ENCODE measurements around the gene BRIP1. TPM values are rescaled to one million over a fixed set of nuclear protein-coding genes. Genes with fewer than 3 reads are reported as not detected.

The BRIP1 gene
- total RNA-seq, 1 donor from 2014 or later = 66.4 TPM

DNA sequence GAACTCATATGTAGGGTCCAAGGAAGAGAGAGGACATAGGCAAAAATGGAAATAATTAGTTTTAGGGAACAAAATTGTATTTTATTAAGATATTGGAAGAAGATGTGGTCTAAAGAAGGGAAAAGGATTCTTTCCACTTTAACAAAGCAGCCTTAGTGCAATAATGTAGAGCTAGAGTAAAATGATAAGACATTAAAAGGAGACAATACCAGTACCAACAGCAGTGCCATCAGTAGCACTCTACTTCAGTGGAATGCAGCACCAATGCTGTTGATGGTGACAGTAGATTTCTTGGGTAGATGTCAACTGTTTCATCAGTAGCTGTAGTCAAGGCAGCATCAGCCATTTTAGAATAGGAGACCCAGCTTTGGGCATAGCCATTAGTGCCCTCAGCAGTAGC lies 124.3 kb downstream of the BRIP1 start:
- Histone ChIP-seq H3K9ac (no peak overlapping the region), H3K9me3 (ENCODE audit: low read depth) (no peaks in the 10 kb centered on the region), H3K27me3 (no peaks in the 10 kb centered on the region), H3F3A (ENCODE audit: low read depth) (no peaks in the 10 kb centered on the region), H3K4me2 (no peak overlapping the region), H3K4me1 (no peaks in the 10 kb centered on the region), H3K79me2 (ENCODE audit: low read depth) (no peaks in the 10 kb centered on the region), H3K36me3 (peaks cover 52% of the 10 kb centered on the region), H3K27ac (no peak overlapping the region), H2AFZ (replicated peaks) (no peak overlapping the region), H3K4me3 (no peak overlapping the region), H4K20me1 (ENCODE audit: low read depth) (no peaks in the 10 kb centered on the region)
- Mint-ChIP-seq H3K4me3 (no peak overlapping the region), H3K4me1 (no peaks in the 10 kb centered on the region), H3K36me3 (peaks cover 51% of the 10 kb centered on the region), H3K27ac (no peak overlapping the region), H3K27me3 (ENCODE audit: insufficient read depth, low read depth) (peaks cover 2% of the 10 kb centered on the region), H3K9me3 (peaks cover 18% of the 10 kb centered on the region)
- no peak for DNase-seq (ENCODE audit: low spot score)
- TF ChIP-seq, protein P1, sequence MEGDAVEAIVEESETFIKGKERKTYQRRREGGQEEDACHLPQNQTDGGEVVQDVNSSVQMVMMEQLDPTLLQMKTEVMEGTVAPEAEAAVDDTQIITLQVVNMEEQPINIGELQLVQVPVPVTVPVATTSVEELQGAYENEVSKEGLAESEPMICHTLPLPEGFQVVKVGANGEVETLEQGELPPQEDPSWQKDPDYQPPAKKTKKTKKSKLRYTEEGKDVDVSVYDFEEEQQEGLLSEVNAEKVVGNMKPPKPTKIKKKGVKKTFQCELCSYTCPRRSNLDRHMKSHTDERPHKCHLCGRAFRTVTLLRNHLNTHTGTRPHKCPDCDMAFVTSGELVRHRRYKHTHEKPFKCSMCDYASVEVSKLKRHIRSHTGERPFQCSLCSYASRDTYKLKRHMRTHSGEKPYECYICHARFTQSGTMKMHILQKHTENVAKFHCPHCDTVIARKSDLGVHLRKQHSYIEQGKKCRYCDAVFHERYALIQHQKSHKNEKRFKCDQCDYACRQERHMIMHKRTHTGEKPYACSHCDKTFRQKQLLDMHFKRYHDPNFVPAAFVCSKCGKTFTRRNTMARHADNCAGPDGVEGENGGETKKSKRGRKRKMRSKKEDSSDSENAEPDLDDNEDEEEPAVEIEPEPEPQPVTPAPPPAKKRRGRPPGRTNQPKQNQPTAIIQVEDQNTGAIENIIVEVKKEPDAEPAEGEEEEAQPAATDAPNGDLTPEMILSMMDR (IDR thresholded peaks at IDR 0.05) = no peak
- TF ChIP-seq EZH2phosphoT487 (IDR thresholded peaks at IDR 0.05) (no peak), EZH2 (IDR thresholded peaks at IDR 0.05) (no peak)

DNA sequence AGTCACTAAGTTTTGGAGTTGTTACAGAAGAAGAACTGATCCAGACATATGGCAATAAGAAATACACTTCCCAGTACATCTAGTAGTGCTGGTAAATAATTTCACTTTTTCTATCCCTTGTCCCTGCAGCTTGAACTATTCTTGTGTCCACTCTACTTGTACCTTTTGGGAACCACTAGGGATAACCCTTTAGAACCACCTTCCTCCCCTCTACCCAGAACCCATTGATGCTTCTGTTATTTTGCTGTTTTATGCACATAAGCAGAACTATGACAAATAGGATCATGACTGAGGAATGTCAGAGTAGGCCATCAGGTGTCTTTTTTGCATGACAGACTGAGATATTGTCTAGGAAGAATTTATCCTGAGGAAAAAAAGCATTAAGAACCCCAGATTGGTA lies 125.1 kb downstream of the BRIP1 start:
- Histone ChIP-seq H3K9ac (no peak overlapping the region), H3K4me3 (no peak overlapping the region), H3K4me2 (no peak overlapping the region), H4K20me1 (ENCODE audit: low read depth) (no peaks in the 10 kb centered on the region), H3K9me3 (ENCODE audit: low read depth) (no peaks in the 10 kb centered on the region), H3K27me3 (no peaks in the 10 kb centered on the region), H3K79me2 (ENCODE audit: low read depth) (no peaks in the 10 kb centered on the region), H3F3A (ENCODE audit: low read depth) (no peaks in the 10 kb centered on the region), H3K4me1 (no peaks in the 10 kb centered on the region), H3K27ac (no peak overlapping the region), H3K36me3 (peaks cover 52% of the 10 kb centered on the region), H2AFZ (replicated peaks) (no peak overlapping the region)
- Mint-ChIP-seq H3K4me3 (no peak overlapping the region), H3K27ac (no peak overlapping the region), H3K27me3 (ENCODE audit: insufficient read depth, low read depth) (no peaks in the 10 kb centered on the region), H3K4me1 (no peaks in the 10 kb centered on the region), H3K36me3 (peaks cover 49% of the 10 kb centered on the region), H3K9me3 (peaks cover 18% of the 10 kb centered on the region)
- DNase-seq (ENCODE audit: low spot score) = no peak
- TF ChIP-seq EZH2 (IDR thresholded peaks at IDR 0.05) (no peak), EZH2phosphoT487 (IDR thresholded peaks at IDR 0.05) (no peak)
- TF ChIP-seq, protein P1 (IDR thresholded peaks at IDR 0.05) = no peak

DNA sequence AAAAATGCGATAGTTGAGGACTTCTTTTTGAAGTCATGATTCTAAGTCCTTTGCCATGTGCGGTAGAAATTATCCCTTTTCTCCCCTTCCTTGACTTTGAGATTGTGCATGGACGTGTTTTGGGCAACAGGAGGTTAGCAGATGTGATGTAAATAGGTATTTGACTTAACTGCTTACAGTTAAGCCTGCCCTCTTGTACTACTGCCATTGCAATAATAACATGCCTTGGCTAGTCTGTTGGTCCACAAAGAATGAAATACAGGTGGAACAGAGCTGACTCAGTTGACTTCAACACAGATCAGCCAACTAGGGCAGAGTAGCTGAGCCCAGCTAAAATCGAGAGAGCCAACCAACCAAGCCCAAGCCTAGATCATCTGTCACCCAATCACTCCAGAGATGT lies 125.5 kb downstream of the BRIP1 start:
- Histone ChIP-seq H3K27me3 (no peaks in the 10 kb centered on the region), H3K79me2 (ENCODE audit: low read depth) (no peaks in the 10 kb centered on the region), H2AFZ (replicated peaks) (no peak overlapping the region), H3K36me3 (peaks cover 50% of the 10 kb centered on the region), H3K4me3 (no peak overlapping the region), H3K9ac (no peak overlapping the region), H3K4me2 (no peak overlapping the region), H3K27ac (no peak overlapping the region), H3F3A (ENCODE audit: low read depth) (no peaks in the 10 kb centered on the region), H4K20me1 (ENCODE audit: low read depth) (no peaks in the 10 kb centered on the region), H3K4me1 (no peaks in the 10 kb centered on the region), H3K9me3 (ENCODE audit: low read depth) (no peaks in the 10 kb centered on the region)
- peaks cover 49% of the 10 kb centered on the region for H3K36me3 Mint-ChIP-seq
- no peak for TF ChIP-seq EZH2 (IDR thresholded peaks at IDR 0.05)
- TF ChIP-seq, protein P1 (IDR thresholded peaks at IDR 0.05) = no peak
- no peak for TF ChIP-seq EZH2phosphoT487 (IDR thresholded peaks at IDR 0.05)
- no peaks in the 10 kb centered on the region for H3K4me1 Mint-ChIP-seq
- H3K9me3 Mint-ChIP-seq = peaks cover 18% of the 10 kb centered on the region
- DNase-seq (ENCODE audit: low spot score) = no peak
- no peak overlapping the region for H3K4me3 Mint-ChIP-seq
- H3K27ac Mint-ChIP-seq = no peak overlapping the region
- H3K27me3 Mint-ChIP-seq (ENCODE audit: insufficient read depth, low read depth) = no peaks in the 10 kb centered on the region
